Hematopoietic multipotent progenitor cell treated with erythropoietin and hydrocortisone succinate and interleukin-3 and kit ligand, for 4 days (in vitro differentiated cells): ENCODE measurements around the gene ARHGAP15.
A peak's percentile ranks its signal among the peaks of the same experiment; 100 is the strongest.
"Not testable (repeated sequence)": the region's sequence is repeated elsewhere in the genome, so short reads cannot be mapped to it uniquely, and the experiment has no call there.

ENCODE experiments used
- DNase-seq: peaks from one replicate; pipeline ENCODE4 v3.0.0-alpha.2; 2015

The ARHGAP15 gene

DNA sequence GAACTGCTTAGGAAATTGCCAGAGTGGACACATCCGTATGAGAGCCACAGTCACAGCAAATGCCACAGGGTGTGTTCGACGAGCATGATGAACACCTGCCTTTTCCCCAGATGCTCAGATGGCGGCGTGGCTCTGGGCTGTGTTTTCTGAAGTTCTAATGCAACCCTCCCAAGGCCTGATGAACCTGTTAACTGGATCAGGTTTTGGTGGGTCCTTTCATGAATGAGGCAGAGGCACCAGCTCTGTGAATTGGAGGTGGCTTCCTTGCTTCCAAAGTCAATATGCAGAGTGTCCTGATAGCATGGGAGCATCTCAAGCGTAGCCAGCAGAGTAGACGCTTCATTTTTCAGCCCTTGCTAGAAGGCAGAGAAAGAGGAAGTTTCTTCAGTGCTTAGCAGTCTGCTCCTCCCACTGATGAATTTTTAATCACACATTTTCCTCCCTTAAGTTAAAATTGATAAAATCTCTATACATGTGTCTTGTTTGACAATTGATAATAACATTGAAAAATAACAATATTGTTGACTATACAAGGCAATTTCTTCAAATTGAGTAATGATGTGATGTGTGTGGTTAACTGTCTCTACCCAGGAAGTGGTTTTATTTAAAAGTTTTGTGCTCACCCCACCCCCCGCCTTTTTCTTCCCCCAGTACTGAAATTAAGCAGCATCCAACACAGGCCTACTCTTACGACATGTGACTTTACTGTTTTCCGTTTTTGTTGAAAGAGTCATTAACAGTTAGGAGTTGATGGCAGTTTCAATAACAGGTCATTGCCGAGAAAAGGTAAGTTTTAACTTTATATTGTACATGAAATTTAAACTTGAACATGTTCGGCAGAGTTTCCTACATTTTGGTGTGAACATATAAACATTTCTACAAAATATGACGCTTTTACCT, at the start of gene ARHGAP15:
TSS of gene ARHGAP15 (plus strand) at position 739 of the 900 bp plus-strand sequence.
- peak; percentile 97 for DNase-seq

DNA sequence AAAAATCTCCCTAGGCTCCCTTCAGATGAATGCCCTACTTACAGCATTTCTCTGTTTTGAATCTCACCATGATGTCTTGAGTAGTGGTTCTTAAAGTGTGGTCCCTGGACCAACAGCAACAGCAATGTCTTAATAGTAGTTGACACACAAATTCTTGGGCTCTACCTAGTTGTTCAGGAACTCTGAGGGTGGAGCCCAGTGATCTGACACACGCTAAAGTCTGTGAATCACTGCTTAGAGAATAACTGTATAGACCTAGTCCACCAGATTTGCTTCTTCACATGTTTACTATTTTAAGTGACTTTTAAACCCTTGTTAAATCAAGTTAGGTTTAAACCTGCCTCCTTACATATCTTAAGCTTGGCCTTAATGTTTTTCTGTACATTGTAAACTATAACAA, 47.6 kb upstream of the ARHGAP15 start:
- DNase-seq: no peak

DNA sequence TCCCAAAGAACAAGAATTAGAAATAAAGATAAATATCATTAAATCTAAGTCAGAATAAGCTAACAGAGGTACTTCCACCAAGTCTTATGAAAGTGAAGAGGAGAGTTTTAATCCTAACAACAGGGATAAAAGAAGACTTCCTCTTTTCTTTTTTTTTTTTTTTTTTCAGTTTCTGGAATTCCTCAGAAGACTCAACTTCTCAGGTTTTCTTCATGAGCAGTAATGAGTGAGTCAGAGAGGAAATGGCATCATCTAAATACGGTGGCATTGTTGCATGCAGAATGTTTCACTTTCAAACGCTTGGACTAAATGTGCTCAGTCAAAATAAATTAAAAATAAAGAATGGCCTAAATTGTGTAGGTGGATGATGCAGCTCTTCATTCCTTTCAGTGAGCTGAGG, 45.6 kb upstream of the ARHGAP15 start:
- DNase-seq: peak; percentile 18

DNA sequence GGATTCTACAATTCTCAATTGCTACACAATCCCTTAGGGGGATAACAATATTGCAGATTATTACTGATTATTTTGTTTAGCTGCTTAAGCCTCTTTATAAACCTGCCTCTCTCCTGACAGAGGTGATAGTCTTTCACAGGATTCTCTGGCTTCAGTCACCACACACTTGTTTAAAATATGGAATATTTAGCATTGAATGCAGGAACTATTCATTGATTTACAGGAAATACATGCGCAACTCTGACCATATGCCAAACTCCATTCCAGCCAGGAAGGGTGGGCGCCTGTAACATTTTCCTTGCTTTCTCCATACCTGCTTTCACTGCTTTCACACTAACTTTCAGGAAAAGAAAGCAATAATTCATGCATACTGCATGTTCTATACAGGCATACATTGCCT, 44.8 kb upstream of the ARHGAP15 start:
- DNase-seq: no peak

DNA sequence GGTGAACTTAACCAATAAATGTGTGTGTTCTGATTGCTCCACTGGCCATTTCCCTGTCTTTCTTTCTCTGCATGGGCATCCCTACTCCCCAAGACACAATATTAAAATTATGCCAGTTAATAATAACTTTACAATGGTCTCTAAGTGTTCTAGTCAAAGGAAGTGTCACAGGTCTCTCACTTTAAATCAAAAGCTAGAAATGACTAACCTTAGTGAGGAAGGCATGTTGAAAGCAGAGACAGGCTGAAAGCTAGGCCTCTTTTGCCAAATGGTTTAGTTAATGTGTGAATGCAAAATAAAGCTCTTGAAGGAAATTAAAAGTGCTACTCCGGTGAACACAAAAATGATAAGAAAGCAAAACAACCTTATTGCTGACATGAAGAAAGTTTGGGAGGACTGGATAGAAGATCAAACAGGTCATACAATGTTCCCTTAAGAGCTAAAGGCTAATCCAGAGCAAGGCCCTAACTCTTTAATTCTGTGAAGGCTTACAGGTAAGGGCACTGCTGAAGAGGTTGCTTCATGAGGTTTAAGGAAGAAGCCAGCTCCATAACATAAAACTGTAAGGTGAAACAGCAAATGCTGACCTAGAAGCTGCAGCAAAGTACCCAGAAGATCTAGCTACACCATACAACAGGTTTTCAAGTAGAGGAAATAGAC, 44.0 kb upstream of the ARHGAP15 start:
- DNase-seq: no peak

DNA sequence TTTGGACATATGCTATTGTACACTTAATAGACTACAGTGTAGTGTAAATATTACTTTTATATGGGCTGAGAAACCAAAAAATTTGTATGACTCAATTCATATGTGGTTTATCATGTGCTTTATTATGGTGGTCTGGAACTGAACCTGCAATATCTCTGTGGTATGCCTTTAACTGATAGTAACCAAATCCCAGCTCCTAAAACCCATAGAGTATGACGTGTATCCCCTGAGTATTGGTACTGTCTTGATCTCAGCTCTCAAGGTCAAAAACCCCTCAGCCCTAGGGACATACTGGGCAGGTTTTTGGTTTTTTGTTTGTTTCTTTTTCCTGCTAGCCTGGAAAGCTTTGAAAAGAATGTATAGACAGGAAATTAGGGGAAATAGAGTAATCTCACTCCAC, 42.2 kb upstream of the ARHGAP15 start:
- DNase-seq: peak; percentile 12

DNA sequence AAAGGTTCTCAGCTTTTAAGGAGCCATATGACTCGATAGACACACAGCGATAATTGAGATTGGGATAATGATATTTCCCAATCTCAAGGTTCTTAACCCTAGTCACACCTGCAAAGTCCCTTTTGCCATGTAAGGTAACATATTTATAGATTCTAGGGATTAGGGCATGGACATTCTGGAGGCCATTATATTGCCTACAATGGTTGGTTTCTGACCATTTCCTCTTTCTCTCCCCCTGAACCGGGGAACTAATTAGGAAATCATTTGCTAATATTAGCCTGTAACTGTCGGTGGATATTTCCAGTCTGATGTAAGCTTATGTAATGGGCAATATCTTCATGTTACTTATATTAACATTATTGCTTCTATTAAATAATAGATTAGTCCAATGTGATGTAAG, 40.8 kb upstream of the ARHGAP15 start:
- no peak for DNase-seq

DNA sequence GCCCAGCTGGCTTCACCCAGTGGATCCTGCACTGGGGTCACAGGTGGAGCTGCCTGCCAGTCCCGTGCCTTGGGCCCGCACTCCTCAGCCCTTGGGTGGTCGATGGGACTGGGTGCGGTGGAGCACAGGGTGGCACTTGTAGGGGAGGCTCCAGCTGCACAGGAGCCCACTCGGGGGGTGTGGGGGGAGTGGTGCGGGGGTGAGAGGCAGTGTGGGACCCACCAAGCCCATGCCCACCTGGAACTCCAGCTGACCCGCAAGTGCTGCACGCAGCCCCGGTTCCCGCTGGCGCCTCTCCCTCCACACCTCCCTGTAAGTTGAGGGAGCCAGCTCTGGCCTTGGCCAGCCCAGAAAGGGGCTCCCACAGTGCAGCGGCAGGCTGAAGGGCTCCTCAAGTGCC, 39.7 kb upstream of the ARHGAP15 start:
- not testable (repeated sequence) for DNase-seq

DNA sequence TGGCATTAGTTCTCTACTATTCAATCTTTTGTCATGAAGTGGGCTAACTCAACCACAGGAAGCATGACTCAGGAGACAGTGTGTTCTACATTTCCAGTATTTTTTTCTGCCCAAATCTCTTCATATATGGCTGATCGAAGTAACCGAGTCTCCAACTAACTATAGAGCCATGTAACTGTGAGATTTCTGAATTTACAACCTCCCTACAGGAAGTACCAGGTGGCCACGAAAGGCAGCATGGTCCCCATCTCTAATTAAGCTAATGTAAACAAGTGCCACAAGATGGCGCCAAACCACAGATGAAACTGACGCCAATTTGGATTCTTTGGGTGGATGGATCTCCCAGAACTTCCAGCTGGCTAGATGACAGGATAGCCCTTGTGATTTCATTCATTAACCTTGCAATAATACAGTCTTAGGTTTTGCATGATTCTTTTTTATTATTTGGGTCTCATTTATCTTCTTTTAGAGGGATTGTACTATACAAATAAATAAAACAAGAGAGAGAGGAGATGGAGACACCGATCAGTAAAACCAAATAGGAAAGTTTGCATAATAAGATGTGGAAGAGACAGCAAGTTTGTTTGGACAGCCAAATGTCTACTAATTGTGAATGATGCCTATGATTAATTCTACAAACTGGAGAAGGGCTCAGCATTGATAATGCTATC, 18.3 kb upstream of the ARHGAP15 start:
- DNase-seq: peak; percentile 89

DNA sequence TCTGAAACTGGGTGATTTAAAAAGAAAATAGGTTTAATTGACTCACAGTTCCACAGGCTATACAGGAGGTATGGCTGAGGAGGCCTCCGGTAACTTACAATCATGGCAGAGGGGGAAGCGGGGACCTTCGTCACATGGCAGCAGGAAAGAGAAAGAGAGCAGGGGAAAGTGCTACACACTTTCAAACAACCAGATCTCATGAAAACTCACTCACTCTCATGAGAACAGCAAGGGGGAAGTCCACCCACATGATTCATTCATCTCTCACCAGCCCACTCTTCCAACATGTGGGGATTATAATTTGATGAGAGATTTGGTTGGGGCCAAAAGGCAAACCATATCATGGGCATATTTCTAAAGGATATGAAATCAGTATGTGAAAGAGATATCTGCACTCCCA, 12.0 kb upstream of the ARHGAP15 start:
- DNase-seq: no peak

DNA sequence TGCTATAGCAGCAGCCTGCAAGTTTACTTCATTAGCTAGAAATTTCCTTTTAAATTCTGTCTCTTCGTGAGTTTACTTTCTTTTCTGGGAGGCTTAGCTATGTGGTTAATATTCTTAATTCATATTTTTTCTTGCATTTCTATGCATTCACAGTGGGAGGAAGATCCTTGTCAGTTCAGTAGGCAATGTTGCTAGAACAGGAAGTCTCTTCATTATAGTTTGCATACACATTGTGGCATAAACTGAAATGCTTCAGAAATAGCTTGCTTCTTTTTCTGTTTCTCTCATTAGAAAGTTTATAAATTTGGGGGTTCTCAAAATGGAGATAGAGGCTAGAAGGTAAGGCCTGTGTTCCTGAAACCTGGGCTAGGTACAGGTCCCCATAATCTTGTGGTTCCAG, 8.1 kb upstream of the ARHGAP15 start:
- no peak for DNase-seq

DNA sequence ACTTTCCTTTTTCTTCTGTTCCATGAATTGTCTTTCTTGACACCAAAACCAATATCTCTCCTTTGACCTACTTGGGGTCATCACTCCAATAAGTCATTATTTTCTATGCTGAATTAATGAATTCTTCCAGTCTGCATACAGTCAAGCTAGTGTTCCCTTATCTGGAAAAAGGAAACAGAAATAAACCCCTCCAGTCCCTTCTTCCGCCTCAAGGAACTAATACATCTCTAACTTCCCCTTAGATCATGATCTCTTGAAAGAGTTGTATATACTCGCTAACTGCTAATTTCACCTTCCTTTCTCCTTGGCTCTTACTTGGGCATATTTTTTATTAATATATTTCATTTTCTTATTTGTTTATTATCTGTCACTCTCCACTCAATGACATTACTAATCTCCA, 7.3 kb upstream of the ARHGAP15 start:
- peak; percentile 61 for DNase-seq

DNA sequence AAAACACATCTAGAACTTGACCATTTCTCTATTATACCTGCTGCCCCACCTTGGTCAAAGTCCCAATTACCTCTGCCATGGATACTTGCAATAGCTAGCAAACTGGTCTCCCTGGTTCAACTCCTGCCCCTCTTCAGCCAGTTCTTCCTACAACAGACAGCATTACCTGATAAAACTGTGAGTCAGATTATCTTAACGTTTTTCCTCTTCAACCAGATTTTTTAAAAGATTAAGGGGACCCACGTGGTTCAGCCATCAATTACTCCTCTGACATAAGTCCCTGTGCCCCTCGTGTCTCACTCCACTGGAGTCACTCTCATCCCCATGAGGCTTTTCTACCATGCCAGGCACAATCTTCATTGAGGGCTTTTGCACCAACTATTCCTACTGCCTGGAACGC, 5.3 kb upstream of the ARHGAP15 start:
- DNase-seq: peak; percentile 43

DNA sequence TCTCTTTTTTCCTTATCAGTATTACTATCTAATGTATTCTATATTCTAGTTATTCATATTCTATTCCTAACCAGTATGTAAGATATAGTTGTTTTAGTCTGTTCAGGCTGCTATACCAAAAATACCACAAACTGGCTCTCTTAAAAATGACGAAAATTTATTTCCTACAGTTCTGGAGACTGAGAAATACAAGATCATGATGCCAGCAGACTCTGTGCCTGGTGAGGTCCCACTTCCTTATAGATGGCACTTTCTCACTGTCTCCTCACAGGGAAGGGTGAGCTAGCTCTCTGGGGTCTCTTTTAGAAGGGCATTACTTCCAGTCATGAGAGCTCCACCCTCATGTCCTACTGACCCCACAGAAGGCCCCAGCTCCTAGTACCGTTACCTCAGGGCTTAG, 4.8 kb upstream of the ARHGAP15 start:
- DNase-seq: no peak

DNA sequence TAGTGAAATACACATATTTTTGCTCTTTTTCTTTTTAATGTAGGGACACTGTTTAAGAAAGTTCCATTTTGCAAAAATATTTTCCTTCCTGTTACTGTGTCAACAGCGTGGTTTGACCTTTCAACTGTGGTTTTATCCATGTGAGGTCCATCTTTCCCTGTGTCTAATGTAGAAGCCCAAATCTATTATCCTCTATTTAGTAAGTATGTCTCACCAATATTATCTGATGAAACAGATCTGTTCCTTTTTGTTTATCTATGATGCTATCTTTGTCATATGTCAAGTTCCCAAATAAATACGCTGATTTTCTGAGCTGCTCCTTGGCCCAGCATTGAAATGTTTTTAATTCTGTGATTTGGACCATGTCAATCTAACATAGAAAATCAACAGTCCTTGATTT, 3.5 kb upstream of the ARHGAP15 start:
- DNase-seq: no peak

DNA sequence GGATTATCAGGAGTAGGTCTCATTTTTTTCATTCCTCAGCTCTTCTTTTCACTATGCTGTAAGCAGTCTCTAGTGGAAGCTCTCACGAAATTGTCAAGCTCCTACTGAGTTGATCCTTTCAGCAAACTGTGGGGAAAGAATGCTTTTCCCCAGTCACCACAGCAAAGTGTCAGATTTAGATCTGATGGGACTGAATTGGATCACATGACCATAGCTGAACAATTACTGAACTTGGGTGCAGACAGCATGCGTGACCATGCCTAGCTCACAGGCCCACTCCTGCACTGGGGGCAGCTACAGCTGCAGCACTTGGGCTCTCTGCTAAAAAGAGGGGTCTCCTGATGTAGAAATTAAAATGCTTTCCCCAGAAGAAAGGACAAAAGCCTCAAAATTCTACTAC, 3.1 kb downstream of the ARHGAP15 start:
- peak; percentile 77 for DNase-seq

DNA sequence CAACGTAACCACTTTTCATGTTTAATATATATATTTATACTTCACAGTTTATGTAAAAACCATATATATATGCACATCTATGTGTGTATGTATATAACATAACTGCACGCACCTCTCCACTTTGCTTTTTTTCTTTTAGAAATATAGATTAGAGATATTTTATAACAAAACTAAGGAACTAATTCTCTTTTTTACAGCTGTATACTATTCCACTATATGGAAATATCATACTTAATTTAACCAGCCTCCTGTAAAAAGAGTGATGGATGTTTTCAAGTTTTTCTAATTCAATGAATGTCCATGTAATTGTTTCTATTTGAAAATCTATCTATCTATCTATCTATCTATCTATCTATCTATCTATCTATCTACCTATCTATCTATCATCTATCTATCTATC, 4.6 kb downstream of the ARHGAP15 start:
- no peak for DNase-seq

DNA sequence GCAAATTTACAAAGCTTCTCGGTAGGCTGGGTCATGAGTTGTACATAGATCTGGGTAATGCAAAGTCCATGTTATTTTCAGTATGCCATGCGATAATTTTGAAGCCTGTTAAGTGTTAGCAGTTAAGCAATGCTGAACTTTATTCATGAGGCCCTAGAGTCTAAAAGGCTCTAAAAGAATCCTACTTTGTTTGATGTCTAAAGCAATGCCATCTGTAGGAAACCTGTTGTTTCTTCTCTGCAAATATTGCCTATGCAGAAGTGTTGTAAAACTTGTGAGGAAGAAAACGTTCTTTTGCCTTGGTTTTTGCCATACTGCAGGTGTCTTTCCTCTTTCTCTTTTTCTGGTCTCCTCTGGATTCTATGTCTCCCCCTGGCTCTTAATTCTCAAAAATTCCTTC, 9.1 kb downstream of the ARHGAP15 start:
- DNase-seq: no peak

DNA sequence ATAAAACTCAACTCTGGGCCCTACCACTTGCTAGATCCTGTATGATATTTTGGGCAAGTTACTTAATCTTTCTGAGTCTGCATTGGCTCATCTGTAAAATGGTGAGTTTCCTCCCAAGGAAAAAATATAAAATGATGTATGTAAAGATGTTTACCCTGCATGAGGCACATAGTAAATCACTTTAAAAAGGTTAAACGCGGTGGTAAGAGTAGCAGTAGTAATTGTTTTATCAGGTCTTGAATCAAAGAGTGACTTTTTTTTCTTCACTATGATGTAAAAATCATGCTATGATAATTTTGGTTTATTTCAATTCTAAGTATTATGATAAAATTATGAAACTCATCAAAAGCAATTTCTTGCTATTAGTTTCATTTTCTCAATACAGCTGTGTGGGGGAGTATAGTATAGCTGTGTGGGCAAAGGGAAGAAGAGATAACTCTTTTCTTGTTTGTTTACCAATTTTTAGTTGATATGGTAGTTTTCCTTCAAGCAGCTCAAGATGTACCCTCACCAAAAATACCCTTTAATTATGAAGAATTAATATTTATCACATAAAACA, 10.7 kb downstream of the ARHGAP15 start:
- DNase-seq: peak; percentile 61

DNA sequence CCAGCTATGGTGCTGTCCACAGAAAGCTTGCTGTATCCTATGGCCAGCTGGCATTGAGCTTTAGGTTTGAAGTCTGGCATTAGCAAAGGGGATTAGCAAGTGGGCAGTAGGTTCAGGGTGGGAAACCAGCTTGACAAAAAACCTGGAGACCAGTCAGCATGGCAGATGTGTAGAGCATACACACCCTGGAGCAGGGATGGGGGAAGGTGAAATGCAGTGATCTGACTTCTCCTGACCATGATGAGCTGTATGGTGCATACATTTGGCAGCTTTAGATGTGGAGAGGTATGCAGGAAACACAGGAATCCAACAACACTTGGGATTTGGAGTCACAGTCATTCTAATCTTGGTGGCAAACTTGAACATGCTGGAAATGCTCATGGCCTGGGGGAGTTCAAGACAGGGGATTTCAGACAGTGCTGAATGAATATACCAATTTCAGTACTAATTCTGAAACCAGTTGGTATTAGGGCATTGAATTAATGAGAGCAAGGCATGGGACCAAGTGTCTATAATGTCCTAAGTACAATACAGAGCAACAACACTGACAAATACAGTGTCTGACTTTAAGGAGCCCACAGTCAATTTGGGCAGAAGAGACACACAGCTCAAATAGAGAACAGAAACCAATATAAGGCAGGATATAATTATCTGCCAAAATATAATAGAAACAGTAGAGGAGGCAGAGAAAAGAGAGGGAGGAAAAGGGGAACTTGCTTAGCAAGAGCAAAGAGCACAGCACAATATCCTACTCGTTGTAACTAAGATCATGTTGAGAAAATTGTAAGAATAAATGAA, 11.8 kb downstream of the ARHGAP15 start:
- DNase-seq: peak; percentile 69

DNA sequence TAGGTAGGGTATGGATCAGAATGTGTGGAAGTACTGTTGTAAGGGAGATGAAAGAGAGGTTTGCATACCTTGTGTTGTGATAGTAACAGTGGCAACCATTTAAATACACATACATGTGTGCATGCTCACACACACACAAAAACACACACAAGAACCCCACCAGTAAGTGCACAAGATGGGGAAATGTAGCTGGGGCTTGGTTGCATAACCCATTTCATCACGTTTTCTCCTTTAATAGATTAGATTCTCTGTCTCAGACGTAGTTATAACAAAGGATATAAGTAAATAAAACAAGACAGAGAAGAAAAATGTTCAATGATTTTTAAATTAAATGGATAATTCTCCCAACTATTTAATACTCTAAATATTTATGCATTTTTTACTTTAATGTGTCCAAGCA, 13.4 kb downstream of the ARHGAP15 start:
- DNase-seq: peak; percentile 54

DNA sequence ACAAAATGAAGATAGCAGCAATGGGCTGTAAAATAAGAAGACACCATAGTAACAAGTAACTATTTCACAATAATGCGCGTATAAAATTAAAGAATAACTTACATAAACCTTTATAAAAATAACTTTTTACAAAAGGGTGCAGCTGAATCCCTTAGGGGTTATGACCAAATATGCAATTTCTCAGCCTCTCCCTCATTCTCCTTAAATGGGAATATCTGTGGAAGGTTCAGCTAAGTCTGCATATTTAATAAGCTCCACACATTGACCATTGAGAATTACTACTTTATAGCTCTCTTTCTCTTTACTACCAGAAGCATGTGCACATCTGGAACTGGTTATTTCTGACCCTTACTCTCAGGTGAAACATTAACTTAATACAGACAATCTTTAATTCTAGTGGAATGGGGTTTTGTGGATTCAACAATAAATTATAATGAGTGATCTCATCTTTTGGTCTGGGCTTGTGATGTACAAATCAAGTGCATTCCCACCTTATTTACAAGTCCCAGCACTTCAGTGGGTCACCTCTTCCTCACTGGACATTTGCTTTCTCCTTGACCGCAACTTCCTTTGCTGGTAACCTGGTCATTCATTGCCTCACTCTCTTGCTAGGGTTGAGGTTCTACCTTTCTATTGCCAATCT, 15.7 kb downstream of the ARHGAP15 start:
- DNase-seq: no peak
